ENCODE results near the gene TRMT112.
"Not testable (repeated sequence)": the region's sequence is repeated elsewhere in the genome, so short reads cannot be mapped to it uniquely, and the experiment has no call there.

Gene TRMT112

DNA sequence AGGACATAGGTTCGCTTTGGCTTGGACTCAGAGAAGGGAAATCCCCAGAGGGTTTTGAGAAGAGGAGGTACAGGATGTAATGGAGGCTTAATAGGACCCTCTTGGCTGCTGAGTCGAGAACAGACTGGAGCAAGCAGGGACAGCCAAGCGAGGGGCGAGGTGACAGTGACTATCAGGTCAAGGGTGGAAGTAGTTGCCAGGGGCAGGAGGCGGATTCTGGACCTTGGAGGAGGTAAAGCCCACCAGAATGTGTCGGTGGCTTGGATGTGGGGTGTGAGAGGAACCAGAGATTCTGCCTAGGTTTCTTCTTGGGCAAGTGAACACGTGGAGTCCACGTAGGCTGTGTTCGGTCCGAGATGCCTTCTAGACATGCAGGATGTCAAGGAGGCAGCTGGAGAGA, 4.4 kb downstream of the TRMT112 start:
- no peak for DNase-seq (ENCODE audit: low read depth, low spot score)

GRCh38 chr11:64307795-64308194, 9.6 kb downstream of the TRMT112 start:
- not testable (repeated sequence) for DNase-seq (ENCODE audit: low read depth, low spot score)

DNA sequence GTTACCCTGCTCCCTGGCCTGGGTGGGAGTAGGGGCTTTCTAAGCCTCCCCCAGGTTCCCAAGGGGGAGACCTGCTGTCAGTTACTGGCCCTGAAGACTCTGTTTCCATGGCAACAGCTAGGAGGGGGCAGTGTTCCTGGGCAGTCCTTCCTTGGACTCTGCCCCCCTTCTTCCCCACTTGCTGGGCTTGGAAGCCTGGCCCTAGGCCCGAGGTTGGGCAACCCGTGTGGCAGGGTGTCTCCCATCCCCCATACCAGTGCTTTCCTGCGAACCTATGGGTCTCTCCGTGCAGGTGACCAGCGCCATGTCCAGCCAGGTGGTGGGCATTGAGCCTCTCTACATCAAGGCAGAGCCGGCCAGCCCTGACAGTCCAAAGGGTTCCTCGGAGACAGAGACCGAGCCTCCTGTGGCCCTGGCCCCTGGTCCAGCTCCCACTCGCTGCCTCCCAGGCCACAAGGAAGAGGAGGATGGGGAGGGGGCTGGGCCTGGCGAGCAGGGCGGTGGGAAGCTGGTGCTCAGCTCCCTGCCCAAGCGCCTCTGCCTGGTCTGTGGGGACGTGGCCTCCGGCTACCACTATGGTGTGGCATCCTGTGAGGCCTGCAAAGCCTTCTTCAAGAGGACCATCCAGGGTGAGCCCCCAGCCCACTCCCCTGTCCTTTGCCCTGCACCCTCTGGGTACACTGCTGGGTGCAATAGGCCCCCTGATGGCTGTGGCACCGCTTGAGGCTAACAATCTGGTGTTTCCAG, 10.3 kb downstream of the TRMT112 start:
- no peak for DNase-seq (ENCODE audit: low read depth, low spot score)

GRCh38 chr11:64306563-64306875, 10.8 kb downstream of the TRMT112 start:
- DNase-seq (ENCODE audit: low read depth, low spot score), result no peak

- no peak for DNase-seq (ENCODE audit: low read depth, low spot score)
Observed at GRCh38 chr11:64305691-64306562, 11.4 kb downstream of the TRMT112 start.

DNA sequence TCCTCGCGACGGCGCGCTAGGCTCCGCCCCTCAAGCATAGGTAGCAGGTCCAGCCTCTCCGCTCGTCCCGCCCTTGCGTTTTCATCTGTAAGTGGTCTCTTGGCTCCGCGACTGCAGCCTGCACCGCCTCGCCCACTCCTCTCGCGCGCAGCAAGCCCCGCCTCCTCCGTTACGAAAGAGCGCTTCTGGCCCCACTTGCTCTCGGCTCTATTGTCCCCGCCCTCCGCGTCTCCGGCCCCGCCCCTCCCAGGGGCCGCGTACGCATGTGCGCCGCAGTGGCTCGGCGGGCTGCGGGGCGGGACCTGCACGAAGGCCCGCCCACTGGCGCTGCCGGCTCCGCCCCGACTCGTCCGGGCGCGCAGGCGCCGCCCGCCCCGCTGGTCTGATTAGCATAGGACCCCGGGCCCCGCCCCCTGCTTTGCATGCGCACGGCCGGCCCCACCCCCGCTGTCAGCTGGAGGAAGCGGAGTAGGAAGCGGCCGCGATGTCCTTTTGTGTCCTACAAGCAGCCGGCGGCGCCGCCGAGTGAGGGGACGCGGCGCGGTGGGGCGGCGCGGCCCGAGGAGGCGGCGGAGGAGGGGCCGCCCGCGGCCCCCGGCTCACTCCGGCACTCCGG, 12.2 kb downstream of the TRMT112 start, which contains the start of gene ESRRA:
Gene ESRRA, plus strand, starts transcription at position 450 of the 616 bp plus-strand sequence. CDS start 1,656 bp downstream, outside the sequence.
- DNase-seq (ENCODE audit: low read depth, low spot score), result peak; percentile 94

GRCh38 chr11:64304316-64305072, 12.9 kb downstream of the TRMT112 start:
- DNase-seq (ENCODE audit: low read depth, low spot score), result peak; percentile 62

- DNase-seq (ENCODE audit: low read depth, low spot score), result no peak
Observed at GRCh38 chr11:64304032-64304315, 13.4 kb downstream of the TRMT112 start.

GRCh38 chr11:64303109-64304031, 14.0 kb downstream of the TRMT112 start:
- no peak for DNase-seq (ENCODE audit: low read depth, low spot score)

DNA sequence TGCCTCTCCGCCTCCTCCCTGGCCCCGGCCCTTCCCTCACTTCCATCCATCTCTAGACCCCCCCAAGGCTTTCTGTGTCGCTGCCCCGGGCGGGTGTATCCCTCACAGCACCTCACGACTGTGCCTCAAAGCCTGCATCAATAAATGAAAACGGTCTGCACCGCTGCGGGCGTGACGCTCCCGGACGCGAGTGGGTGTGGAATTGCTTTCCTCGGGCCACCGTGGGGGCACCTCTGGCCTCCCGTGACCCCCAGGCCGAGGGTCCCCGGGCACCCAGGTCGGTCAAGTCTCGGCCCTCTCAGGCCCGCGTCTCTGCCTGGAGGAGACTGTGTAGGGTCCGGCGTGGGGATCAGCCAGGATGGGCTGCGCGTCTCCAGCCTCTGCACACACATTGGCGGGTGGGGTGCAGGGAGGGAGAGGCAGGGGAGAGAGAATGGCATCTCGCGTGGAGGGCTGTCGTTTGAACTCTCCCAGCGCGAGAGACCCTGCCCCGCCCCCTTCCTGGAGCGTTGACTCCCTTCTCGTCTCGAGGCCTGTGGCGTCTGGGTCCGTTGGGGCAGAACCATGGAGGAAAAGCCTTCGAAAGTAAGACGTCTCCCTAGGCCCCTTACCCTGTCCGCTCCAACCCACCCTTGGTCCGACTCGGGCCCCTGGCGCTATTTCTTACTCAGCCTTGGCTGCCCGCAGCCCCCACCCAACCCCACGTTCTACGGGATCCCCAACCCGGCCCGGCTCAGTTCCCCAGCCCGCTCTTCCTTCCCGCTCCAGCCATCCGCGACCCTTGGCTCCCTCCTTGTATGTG, 17.3 kb downstream of the TRMT112 start, which contains the start of gene CATSPERZ:
Gene CATSPERZ, plus strand, starts transcription at position 512 of the 802 bp plus-strand sequence. Its CDS starts 53 bp downstream, at position 565.
- no peak for DNase-seq (ENCODE audit: low read depth, low spot score)

DNA sequence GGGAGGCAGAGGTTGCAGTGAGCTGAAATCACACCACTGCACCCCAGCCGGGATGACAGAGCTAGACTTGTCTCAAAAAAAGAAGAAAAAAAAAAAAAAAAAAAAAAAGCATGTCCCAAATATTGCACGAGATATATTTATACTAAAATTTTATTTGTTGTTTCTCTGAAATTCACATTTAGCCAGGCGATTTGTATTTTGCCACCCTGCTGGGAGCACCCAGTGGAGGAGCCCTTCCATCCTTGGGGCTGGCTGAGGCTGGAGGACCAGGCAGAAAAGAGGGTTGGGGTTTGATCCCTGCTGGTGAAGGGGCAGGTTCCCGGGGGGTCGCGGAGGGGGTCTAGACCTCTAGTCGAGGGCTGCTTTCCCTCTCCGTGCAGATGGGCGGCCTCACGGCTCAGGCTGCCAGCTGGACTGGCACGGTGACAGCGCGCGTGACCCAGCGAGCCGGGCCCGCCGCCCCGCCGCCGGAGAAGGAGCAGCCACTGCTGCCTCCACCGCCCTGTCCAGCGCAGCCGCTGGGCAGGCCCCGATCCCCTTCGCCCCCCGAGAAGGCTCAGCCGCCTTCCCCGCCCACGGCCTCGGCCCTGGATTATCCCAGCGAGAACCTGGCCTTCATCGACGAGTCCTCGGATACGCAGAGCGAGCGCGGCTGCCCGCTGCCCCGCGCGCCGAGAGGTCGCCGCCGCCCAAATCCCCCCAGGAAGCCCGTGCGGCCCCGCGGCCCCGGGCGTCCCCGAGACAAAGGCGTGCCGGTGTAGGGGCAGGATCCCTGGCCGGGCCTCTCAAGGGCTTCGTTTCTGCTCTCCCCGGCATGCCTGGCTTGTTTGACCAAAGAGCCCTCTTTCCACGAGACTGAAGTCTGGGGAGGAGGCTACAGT, 18.2 kb downstream of the TRMT112 start:
- no peak for DNase-seq (ENCODE audit: low read depth, low spot score)

DNA sequence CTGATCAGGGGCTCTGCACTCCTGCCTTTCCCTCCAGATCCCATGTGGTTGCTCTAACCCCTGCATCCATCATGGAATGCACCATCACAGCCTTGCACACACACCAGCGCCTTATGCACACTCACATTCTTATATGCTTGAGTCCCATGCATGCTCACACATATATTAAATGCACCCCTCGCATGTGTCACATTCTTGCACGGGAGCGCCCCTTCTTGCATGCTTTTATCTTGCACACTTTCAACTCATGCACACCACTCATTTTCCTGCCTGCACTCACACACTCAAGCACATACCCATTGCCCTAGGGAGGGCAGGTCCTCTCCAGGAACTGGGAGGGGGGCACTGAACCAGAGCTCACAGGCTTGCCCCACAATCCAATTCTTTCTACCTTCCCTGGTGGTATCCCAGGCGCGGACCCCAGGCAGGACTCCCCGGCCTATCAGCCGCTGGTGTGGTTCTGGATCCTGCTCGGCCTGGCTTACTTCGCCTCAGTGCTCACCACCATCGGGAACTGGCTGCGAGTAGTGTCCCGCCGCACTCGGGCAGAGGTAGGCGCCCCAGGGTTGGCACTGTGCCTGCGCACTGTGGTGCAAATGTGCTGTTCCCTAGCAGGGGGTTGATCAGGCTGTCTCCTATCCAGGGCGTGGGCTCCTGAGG, 19.5 kb downstream of the TRMT112 start:
- no peak for DNase-seq (ENCODE audit: low read depth, low spot score)

DNA sequence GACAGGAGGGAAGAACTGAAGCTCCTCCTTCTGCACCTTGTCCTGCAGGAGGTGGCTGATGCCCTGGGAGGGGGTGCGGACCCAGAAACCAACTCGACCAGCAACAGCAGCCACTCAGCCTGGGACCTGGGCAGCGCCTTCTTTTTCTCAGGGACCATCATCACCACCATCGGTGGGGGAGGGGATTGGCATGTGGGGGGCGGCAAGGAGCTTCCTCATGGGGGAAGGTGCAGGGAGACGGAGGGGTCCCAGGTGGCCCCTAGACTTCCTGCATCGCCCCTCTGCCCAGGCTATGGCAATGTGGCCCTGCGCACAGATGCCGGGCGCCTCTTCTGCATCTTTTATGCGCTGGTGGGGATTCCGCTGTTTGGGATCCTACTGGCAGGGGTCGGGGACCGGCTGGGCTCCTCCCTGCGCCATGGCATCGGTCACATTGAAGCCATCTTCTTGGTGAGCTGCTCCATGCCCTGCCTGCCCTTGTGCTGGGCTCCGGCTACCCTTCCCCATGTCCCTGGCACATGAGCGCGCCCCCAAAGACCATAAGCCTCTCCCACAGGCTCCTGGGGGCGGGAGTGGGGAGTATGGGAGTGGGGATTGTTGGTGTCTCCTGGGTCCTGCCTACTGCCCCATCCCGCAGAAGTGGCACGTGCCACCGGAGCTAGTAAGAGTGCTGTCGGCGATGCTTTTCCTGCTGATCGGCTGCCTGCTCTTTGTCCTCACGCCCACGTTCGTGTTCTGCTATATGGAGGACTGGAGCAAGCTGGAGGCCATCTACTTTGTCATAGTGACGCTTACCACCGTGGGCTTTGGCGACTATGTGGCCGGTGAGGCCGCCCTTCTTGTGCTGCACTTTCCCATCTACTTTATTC, 20.3 kb downstream of the TRMT112 start:
- no peak for DNase-seq (ENCODE audit: low read depth, low spot score)

- DNase-seq (ENCODE audit: low read depth, low spot score), result no peak
Observed at GRCh38 chr11:64296236-64296635, 21.1 kb downstream of the TRMT112 start.

DNA sequence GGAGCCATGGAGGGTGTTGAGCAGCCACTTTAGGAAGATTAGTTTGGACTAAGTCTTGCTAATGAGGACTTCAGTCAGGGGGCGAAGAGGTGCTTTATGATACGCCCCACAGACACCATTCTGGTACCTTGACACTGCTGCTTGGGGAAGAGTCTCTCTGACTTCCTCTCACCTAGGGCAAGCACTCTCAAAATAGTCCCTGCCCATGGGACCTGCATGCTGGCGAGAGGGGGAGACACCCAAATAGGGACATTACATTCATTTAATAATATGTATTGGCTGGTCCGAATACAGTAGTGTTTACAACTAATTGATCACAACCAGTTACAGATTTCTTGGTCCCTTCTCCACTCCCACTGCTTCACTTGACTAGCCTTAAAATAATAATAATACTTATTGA, 21.6 kb downstream of the TRMT112 start:
- DNase-seq (ENCODE audit: low read depth, low spot score), result no peak

GRCh38 chr11:64294774-64295173, 22.6 kb downstream of the TRMT112 start:
- DNase-seq (ENCODE audit: low read depth, low spot score), result no peak

Data from smooth muscle cell of the brain vasculature (primary cell).